Activated T-helper 17 cell treated with anti-CD3 and anti-CD28 coated beads, Interleukin-2, amount 50 U/mL, for 72 hours (primary cell): ENCODE results near the gene RXFP3. TPM values are rescaled to one million over a fixed set of nuclear protein-coding genes. Genes with fewer than 3 reads are reported as not detected.
"Not testable (repeated sequence)": the region's sequence is repeated elsewhere in the genome, so short reads cannot be mapped to it uniquely, and the experiment has no call there.

Source experiments
- ATAC-seq: fragments of 150-1000 bp; cut with Tn5 transposase; replicated peaks from 2 replicates; pipeline ENCODE4 v1.10.0; 2021; ENCODE audit warnings: mild to moderate bottlenecking, moderate library complexity
- H3K27ac Mint-ChIP-seq: one replicate; pipeline ENCODE4 v1.8.0; 2022; ENCODE audit warnings: mixed read lengths
- H3K27me3 Mint-ChIP-seq: one replicate; pipeline ENCODE4 v1.8.0; 2022; ENCODE audit warnings: mixed read lengths
- H3K36me3 Mint-ChIP-seq: one replicate; pipeline ENCODE4 v1.8.0; 2022; ENCODE audit warnings: low read depth, mild to moderate bottlenecking, mixed read lengths
- H3K4me1 Mint-ChIP-seq: one replicate; pipeline ENCODE4 v1.8.0; 2022; ENCODE audit warnings: mixed read lengths
- H3K4me3 Mint-ChIP-seq: one replicate; pipeline ENCODE4 v1.8.0; 2022; ENCODE audit warnings: mild to moderate bottlenecking, mixed read lengths
- H3K9me3 Mint-ChIP-seq: one replicate; pipeline ENCODE4 v1.8.0; 2022; ENCODE audit warnings: mixed read lengths
- total RNA-seq, 2 donors: library from RNA; stranded (reverse); gene quantifications; one replicate each; pipeline ENCODE4 v1.2.3, GENCODE V29; 2022

Gene RXFP3, protein sequence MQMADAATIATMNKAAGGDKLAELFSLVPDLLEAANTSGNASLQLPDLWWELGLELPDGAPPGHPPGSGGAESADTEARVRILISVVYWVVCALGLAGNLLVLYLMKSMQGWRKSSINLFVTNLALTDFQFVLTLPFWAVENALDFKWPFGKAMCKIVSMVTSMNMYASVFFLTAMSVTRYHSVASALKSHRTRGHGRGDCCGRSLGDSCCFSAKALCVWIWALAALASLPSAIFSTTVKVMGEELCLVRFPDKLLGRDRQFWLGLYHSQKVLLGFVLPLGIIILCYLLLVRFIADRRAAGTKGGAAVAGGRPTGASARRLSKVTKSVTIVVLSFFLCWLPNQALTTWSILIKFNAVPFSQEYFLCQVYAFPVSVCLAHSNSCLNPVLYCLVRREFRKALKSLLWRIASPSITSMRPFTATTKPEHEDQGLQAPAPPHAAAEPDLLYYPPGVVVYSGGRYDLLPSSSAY
- not detected for total RNA-seq

DNA sequence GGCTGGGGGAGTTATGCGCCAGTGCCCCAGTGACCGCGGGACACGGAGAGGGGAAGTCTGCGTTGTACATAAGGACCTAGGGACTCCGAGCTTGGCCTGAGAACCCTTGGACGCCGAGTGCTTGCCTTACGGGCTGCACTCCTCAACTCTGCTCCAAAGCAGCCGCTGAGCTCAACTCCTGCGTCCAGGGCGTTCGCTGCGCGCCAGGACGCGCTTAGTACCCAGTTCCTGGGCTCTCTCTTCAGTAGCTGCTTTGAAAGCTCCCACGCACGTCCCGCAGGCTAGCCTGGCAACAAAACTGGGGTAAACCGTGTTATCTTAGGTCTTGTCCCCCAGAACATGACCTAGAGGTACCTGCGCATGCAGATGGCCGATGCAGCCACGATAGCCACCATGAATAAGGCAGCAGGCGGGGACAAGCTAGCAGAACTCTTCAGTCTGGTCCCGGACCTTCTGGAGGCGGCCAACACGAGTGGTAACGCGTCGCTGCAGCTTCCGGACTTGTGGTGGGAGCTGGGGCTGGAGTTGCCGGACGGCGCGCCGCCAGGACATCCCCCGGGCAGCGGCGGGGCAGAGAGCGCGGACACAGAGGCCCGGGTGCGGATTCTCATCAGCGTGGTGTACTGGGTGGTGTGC, at the start of gene RXFP3:
RXFP3 (plus strand) TSS at position 6 of the 636 bp plus-strand sequence; CDS start at position 361, 355 bp downstream.
- Mint-ChIP-seq H3K27me3 (peaks cover 40% of the 10 kb centered on the region), H3K9me3 (no peaks in the 10 kb centered on the region), H3K27ac (no peak within 1 kb of the TSS), H3K4me1 (no peaks in the 10 kb centered on the region), H3K4me3 (no peak within 1 kb of the TSS), H3K36me3 (no peaks in the 10 kb centered on the region)
- ATAC-seq, result no peak

DNA sequence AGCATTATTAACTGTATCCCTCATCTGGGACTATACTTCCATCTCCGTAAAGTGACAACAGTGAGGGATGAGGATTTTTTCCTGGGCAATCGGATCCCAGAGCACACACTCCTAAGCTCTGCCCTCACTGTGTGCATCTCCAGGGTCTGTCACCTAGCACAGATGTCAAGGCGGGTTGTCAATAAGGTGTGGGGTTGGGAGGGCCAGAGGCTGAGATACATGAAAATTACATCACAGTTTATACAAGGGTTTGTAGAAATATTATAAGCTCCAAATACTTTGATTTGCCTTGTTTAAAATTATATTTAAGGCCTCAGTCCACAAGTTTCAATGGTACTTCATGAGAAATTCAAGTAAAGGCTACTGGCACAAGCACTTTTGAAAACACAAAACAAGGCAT, 48.9 kb upstream of the RXFP3 start:
- Mint-ChIP-seq H3K27ac (no peak overlapping the region), H3K4me3 (no peak overlapping the region), H3K36me3 (no peaks in the 10 kb centered on the region), H3K27me3 (peaks cover 23% of the 10 kb centered on the region), H3K9me3 (no peaks in the 10 kb centered on the region), H3K4me1 (peaks cover 3% of the 10 kb centered on the region)
- no peak for ATAC-seq

DNA sequence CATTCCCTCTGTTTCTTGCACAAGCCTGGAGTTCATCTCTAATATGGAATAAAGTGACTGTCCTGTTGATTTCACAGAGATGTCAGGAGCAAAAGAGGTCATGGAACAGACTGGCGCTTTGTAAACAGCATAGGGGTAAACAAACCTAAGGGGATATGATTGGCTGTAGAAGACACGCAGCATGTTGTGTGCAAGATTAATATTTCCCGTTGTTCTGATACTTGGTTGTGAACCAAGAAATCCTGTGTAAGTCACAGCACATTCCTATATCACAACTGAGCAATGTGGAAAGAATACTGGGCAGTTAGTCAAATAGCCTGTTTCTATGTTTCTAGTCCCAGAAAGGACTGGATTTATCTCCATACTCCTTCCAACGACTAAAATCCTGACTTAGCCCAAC, 47.6 kb upstream of the RXFP3 start:
- H3K27ac Mint-ChIP-seq, result no peak overlapping the region
- H3K4me3 Mint-ChIP-seq, result no peak overlapping the region
- no peaks in the 10 kb centered on the region for H3K9me3 Mint-ChIP-seq
- peaks cover 3% of the 10 kb centered on the region for H3K4me1 Mint-ChIP-seq
- ATAC-seq, result no peak
- H3K27me3 Mint-ChIP-seq, result peaks cover 34% of the 10 kb centered on the region
- no peaks in the 10 kb centered on the region for H3K36me3 Mint-ChIP-seq

DNA sequence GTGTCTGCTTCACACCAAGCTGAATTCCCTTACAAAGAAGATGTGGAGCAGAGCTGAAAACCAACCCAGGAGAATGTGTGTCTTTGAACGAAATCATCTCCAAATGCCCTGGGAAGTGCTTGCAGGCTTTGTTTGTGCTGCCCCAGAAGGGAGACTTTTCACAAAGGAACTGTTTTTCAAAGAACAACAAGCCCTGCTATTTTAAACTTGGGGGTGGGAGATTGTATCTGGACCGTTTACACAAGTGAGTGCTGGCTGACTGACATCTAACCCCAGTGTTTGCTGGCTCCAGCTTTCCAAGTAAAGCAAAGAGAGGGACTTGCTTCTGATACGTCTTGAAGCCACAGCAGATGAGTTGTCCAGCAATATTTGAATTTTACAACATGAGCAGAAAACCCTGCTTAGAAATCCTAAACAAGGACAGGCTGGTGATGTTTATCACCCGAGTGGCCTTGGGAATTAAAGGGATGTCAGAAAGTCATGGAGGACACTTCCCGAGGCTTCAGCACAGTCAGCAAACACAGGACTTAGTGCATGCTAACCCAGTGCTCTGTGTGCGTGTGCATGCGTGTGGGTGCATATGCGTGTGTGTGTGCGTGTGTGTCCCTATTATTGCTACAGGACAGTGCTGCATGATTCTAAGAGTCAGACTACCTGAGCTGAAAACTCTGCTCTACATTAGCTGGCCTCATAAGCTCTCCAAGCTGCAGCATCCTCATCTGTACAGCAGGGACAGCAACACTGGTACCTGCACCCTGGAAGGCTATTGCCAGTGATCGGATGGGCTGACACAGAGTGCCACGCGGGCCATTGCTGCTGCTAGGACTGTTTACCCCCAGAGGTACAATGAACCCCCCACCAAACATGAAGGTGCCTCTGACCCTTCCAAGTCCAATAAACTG, 45.8 kb upstream of the RXFP3 start:
- H3K4me1 Mint-ChIP-seq, result peaks cover 3% of the 10 kb centered on the region
- H3K36me3 Mint-ChIP-seq, result no peaks in the 10 kb centered on the region
- peaks cover 41% of the 10 kb centered on the region for H3K27me3 Mint-ChIP-seq
- H3K4me3 Mint-ChIP-seq, result no peak overlapping the region
- no peak overlapping the region for H3K27ac Mint-ChIP-seq
- ATAC-seq, result no peak
- H3K9me3 Mint-ChIP-seq, result no peaks in the 10 kb centered on the region

DNA sequence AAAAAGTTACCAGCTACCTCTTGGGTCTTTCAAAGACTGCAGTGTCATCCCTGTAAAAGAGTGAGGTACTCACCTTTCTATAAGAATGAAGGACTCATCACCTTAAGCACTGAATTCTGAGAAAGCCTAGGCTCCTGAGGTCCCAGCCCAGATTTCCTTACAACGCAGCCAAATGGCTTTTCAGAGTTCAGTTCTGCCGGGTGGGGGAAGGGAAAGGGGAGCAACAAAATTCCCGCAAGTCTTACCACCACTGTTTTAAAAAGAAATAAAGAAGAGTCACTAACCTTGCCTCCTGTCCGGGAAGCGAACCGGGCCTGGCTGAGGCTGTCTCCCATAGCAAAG, 44.8 kb upstream of the RXFP3 start:
- Mint-ChIP-seq H3K27ac (no peak overlapping the region), H3K27me3 (peaks cover 44% of the 10 kb centered on the region), H3K4me3 (peak overlapping the region; percentile 24), H3K4me1 (peaks cover 3% of the 10 kb centered on the region), H3K36me3 (no peaks in the 10 kb centered on the region), H3K9me3 (no peaks in the 10 kb centered on the region)
- ATAC-seq, result no peak

DNA sequence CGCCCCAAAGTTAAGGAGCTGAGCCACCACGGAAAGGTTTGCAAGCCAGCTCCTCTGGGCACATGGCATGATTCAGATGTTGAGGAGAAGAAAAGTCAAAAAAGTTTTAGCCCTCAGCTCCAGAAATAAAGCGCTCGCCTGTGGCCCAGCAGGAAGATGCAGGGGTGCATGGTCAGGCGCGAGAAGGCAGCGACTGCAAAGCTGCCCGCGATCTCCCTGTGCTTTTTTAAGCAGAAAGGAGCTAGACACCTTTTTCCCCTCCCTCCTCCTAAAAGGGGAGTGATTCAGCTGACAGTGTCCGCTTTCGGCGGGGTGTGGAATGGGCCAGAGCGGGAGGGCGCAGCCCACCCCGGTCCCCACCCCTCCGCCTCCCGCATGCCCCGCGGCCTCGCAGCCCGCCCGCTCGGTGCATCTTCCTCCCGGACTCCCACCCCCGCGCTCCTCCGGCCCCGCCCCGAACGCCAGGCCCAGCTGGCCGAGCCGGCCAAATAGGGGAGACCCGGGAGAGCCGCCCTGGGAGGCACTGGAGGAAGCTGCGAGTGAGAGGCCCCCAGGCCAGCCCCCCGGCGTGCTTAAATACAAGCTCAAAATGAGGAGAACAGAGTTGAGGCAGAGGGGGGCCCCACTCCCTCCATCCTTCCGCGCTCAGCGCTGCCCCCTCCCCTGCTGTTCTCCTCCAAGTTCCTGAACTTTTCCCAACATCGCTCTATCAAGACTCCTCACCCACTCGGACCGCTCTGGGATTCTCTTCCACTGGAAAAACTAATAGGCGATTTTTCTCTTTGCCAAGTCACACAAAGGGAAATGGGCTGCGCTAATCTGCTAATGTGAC, 44.2 kb upstream of the RXFP3 start, which contains the start of gene ADAMTS12:
ADAMTS12 (minus strand) TSS at position 203 of the 832 bp plus-strand sequence; CDS start at position 69, 134 bp downstream.
- Mint-ChIP-seq H3K27me3 (peaks cover 48% of the 10 kb centered on the region), H3K9me3 (no peaks in the 10 kb centered on the region), H3K4me3 (peak within 1 kb of the TSS; percentile 24), H3K27ac (no peak within 1 kb of the TSS), H3K4me1 (peaks cover 3% of the 10 kb centered on the region), H3K36me3 (no peaks in the 10 kb centered on the region)
- ATAC-seq, result no peak

DNA sequence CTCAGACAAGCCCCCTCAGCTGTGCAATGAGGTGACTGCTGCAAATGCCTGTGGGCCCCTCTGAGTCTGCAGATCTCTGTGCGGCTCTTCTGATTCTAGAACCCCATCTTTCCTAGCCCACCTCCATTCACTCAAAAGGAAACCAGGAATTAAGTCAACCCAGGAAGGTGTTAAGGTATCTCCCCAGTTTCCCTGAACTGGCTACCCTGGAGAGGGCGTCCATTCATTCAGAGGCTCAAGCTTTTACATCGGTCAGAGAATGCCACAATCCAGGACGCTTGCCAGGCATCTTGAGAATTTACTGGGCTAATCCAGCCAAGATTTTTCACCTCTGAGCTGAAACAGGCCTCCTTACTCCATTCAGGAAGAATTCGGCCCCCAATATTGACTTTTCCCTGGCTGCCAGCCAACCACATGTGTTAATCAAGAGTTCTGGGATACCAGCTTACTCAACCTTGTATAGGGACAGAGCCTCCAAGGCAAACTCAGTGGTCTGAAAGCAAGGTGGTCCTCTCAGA, 43.5 kb upstream of the RXFP3 start:
- ATAC-seq, result no peak
- Mint-ChIP-seq H3K27me3 (peaks cover 52% of the 10 kb centered on the region), H3K4me3 (no peak overlapping the region), H3K27ac (no peak overlapping the region), H3K36me3 (no peaks in the 10 kb centered on the region), H3K9me3 (no peaks in the 10 kb centered on the region), H3K4me1 (peaks cover 3% of the 10 kb centered on the region)

DNA sequence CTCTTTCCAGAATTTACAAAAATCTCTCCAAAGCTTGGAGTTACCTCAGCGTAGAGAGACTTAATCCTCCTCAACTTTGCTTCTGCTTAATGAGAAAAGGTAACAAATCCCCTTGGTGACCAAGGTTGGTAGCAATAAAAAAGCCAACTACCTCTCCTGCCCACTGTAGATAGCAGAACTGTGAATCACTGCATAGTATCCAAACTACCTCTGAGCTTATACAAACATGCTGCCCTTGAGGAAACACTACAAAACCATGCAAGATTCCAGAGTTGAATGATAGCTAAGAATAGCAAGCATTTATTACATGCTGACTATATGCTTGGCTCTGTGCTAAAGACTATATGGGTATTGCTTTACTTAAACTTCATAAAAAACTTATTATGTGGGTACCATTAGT, 41.6 kb upstream of the RXFP3 start:
- H3K4me1 Mint-ChIP-seq, result peaks cover 3% of the 10 kb centered on the region
- no peak overlapping the region for H3K27ac Mint-ChIP-seq
- no peak for ATAC-seq
- no peaks in the 10 kb centered on the region for H3K9me3 Mint-ChIP-seq
- no peaks in the 10 kb centered on the region for H3K36me3 Mint-ChIP-seq
- no peak overlapping the region for H3K4me3 Mint-ChIP-seq
- peaks cover 44% of the 10 kb centered on the region for H3K27me3 Mint-ChIP-seq

DNA sequence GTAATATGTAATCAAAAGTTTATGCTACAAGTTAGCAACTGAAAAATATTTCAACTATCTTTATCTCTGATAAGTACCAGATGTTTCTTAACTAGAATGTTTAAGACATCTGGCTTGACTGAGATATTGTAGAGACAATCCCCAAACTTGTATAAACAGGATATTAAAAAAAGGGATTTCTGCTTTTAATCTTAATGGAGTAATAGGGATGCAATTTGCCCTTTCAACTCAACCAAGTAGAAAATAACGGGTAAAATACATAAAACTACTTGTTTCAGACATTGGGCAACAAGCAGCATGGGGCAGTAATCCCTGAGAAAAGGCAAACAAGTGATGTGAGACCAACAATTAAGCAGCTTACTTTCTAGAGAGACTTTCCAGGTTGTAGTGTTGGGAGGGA, 35.0 kb upstream of the RXFP3 start:
- H3K27me3 Mint-ChIP-seq, result peaks cover 16% of the 10 kb centered on the region
- no peaks in the 10 kb centered on the region for H3K4me1 Mint-ChIP-seq

DNA sequence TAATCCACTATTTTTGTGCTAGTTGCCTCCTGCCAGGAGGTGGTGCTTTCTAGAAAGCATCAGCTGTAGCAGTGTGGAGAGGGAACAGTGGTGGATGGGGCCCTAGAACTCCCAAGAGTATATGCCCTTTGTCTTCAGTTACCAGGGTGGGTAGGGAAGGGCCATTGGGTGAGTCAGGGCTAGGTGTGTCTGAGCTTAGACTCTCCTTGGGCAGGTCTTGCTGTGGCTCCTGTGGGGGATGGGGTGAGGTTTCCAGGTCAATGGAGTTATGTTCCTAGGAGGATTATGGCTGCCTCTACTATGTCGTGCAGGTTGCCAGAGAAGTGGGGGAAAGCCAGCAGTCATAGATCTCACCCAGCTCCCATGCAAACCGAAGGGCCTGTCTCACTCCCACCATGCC, 33.1 kb upstream of the RXFP3 start:
- Mint-ChIP-seq H3K4me3 (no peak overlapping the region), H3K9me3 (peaks cover 21% of the 10 kb centered on the region), H3K4me1 (no peaks in the 10 kb centered on the region), H3K27me3 (peaks cover 5% of the 10 kb centered on the region), H3K27ac (no peak overlapping the region), H3K36me3 (no peaks in the 10 kb centered on the region)
- ATAC-seq, result no peak

More for the DNA sequence above, 35.0 kb upstream of the RXFP3 start:
- no peak overlapping the region for H3K27ac Mint-ChIP-seq
- H3K9me3 Mint-ChIP-seq, result peaks cover 11% of the 10 kb centered on the region
- H3K4me3 Mint-ChIP-seq, result no peak overlapping the region
- no peak for ATAC-seq
- H3K36me3 Mint-ChIP-seq, result no peaks in the 10 kb centered on the region

DNA sequence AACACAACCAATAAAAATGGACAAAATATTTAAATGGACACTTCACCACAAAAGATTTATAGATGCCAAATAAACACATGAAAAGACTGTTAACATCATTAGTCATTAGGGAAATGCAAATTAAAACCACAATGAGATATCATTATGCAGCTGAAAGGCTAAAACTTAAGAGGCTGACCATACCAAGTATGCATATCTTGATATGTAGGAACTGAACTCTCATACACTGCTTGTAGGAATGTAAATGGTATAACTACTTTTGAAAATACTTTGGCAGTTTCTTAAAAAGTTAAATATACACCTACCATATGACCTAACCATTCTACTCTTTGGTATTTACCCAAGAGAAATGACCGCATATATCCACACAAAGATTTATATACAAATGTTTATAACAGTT, 30.8 kb upstream of the RXFP3 start:
- H3K36me3 Mint-ChIP-seq, result no peaks in the 10 kb centered on the region
- no peaks in the 10 kb centered on the region for H3K4me1 Mint-ChIP-seq
- H3K4me3 Mint-ChIP-seq, result no peak overlapping the region

DNA sequence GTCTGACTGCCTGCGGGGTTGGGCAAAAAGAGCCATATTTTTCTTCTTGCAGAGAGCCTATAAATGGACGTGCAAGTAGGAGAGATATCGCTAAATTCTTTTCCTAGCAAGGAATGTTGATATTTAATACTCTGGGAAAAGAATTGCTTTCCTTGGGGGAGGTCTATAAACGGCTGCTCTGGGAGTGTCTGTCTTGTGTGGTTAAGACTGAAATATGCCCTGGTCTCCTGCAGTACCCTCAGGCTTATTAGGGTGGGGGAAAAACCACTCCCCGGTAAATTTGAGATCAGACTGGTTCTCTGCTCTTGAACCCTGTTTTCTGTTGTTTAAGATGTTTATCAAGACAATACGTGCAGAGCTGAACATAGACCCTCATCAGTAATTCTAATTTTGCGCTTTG, 29.9 kb upstream of the RXFP3 start:
- not testable (repeated sequence) for H3K27ac Mint-ChIP-seq, ATAC-seq, H3K36me3 Mint-ChIP-seq, H3K4me3 Mint-ChIP-seq, H3K27me3 Mint-ChIP-seq, H3K4me1 Mint-ChIP-seq
- H3K9me3 Mint-ChIP-seq, result peaks cover 27% of the 10 kb centered on the region

More for the DNA sequence above, 30.8 kb upstream of the RXFP3 start:
- H3K27me3 Mint-ChIP-seq, result peaks cover 5% of the 10 kb centered on the region
- peaks cover 27% of the 10 kb centered on the region for H3K9me3 Mint-ChIP-seq
- no peak for ATAC-seq
- no peak overlapping the region for H3K27ac Mint-ChIP-seq

DNA sequence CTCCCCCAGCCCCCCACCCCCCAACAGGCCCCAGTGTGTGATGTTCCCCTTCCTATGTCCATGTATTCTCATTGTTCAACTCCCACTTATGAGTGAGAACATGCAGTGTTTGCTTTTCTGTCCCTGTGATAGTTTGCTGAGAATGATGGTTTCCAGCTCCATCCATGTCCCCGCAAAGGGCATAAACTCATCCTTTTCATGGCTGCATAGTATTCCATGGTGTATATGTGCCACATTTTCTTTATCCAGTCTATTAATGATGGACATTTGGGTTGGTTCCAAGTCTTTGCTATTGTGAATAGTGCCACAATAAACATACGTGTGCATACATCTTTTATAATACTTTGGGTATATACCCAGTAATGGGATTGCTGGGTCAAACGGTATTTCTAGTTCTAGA, 21.3 kb upstream of the RXFP3 start:
- not testable (repeated sequence) for H3K27me3 Mint-ChIP-seq, H3K9me3 Mint-ChIP-seq, H3K4me3 Mint-ChIP-seq, ATAC-seq, H3K4me1 Mint-ChIP-seq, H3K27ac Mint-ChIP-seq, H3K36me3 Mint-ChIP-seq
